BJ (cell line): ENCODE results near the gene SLC39A11. TPM values are rescaled to one million over a fixed set of nuclear protein-coding genes. Genes with fewer than 3 reads are reported as not detected.
"Not testable (repeated sequence)": the region's sequence is repeated elsewhere in the genome, so short reads cannot be mapped to it uniquely, and the experiment has no call there.

Source experiments
- CTCF ChIA-PET: fragments of 350-600 bp; formaldehyde crosslinking; extraction: SDS; loops from one replicate; lab custom pipeline; 2021; ENCODE audit warnings: antibody characterized with exemption, inconsistent platforms; lab: Yijun Ruan, JAX
- POLR2A ChIA-PET: fragments of 300-600 bp; sonication (Branson Sonifier 250); formaldehyde crosslinking; extraction: SDS; loops from one replicate; lab custom pipeline; 2021; ENCODE audit warnings: antibody characterized with exemption; lab: Charles Lee
- DNase-seq: peaks from one replicate; pipeline ENCODE4 v3.0.0-alpha.2; 2011; ENCODE audit warnings: low read depth
- H3K27me3 ChIP-seq: 2 replicates; pipeline ENCODE4 v1.6.0; 2011; ENCODE audit warnings: low read length; ENCODE audit not compliant: control insufficient read depth, insufficient read depth
- H3K36me3 ChIP-seq: 2 replicates; pipeline ENCODE4 v1.5.1; 2011; ENCODE audit warnings: low read length; ENCODE audit not compliant: control insufficient read depth, insufficient read depth
- H3K4me3 ChIP-seq: 2 replicates; pipeline ENCODE4 v1.5.1; 2011; ENCODE audit warnings: low read depth, mild to moderate bottlenecking, control low read depth, low read length
- polyA plus RNA-seq: library from polyadenylated mRNA; depleted of rRNA; stranded (reverse); fragments of >200 nt; gene quantifications from 2 replicates; pipeline ENCODE4 v1.2.3, GENCODE V29; 2011
- TF ChIP-seq, protein P1 (sequence below): IDR thresholded peaks from 2 replicates; pipeline ENCODE4 v1.5.1; 2011; ENCODE audit warnings: low read depth, mild to moderate bottlenecking, control low read depth, inconsistent platforms, low read length, moderate library complexity; ENCODE audit not compliant: insufficient read depth

SLC39A11 gene
- polyA plus RNA-seq, 1 experiment = 20.9 TPM

- POLR2A ChIA-PET = no interaction called here
- H3K27me3 ChIP-seq = no peaks in the 10 kb centered on the region
Observed at GRCh38 chr17:72898725-72899124, 193.8 kb downstream of the SLC39A11 start.

GRCh38 chr17:72896288-72896687 lies 196.2 kb downstream of the SLC39A11 start:
- not testable (repeated sequence) for DNase-seq

More at GRCh38 chr17:72898725-72899124, 193.8 kb downstream of the SLC39A11 start:
- TF ChIP-seq, protein P1, sequence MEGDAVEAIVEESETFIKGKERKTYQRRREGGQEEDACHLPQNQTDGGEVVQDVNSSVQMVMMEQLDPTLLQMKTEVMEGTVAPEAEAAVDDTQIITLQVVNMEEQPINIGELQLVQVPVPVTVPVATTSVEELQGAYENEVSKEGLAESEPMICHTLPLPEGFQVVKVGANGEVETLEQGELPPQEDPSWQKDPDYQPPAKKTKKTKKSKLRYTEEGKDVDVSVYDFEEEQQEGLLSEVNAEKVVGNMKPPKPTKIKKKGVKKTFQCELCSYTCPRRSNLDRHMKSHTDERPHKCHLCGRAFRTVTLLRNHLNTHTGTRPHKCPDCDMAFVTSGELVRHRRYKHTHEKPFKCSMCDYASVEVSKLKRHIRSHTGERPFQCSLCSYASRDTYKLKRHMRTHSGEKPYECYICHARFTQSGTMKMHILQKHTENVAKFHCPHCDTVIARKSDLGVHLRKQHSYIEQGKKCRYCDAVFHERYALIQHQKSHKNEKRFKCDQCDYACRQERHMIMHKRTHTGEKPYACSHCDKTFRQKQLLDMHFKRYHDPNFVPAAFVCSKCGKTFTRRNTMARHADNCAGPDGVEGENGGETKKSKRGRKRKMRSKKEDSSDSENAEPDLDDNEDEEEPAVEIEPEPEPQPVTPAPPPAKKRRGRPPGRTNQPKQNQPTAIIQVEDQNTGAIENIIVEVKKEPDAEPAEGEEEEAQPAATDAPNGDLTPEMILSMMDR = no peak
- CTCF ChIA-PET = no interaction called here
- DNase-seq = no peak
- no peak overlapping the region for H3K4me3 ChIP-seq
- H3K36me3 ChIP-seq = no peaks in the 10 kb centered on the region

GRCh38 chr17:72891627-72892026 lies 200.9 kb downstream of the SLC39A11 start:
- TF ChIP-seq, protein P1 = no peak
- CTCF ChIA-PET = no interaction called here
- no peak for DNase-seq

More at GRCh38 chr17:72896288-72896687, 196.2 kb downstream of the SLC39A11 start:
- POLR2A ChIA-PET, CTCF ChIA-PET, H3K27me3 ChIP-seq, H3K36me3 ChIP-seq, H3K4me3 ChIP-seq: not testable (repeated sequence)

GRCh38 chr17:72890711-72891110 lies 201.8 kb downstream of the SLC39A11 start:
- ChIA-PET POLR2A (interaction anchor here (0.7 kb wide), 1 partner anchor 86 kb away, joined by 15 read pairs; no protein-coding TSS in a partner anchor), CTCF (interaction anchor here (0.8 to 1.0 kb wide), 2 partner anchors 9 to 11 kb away, joined by 3 to 4 read pairs; no protein-coding TSS in a partner anchor)
- Histone ChIP-seq H3K27me3 (no peaks in the 10 kb centered on the region), H3K36me3 (no peaks in the 10 kb centered on the region), H3K4me3 (no peak overlapping the region)
- TF ChIP-seq, protein P1 = no peak
- no peak for DNase-seq

More at GRCh38 chr17:72891627-72892026, 200.9 kb downstream of the SLC39A11 start:
- no peak overlapping the region for H3K4me3 ChIP-seq
- no peaks in the 10 kb centered on the region for H3K27me3 ChIP-seq
- H3K36me3 ChIP-seq = no peaks in the 10 kb centered on the region
- POLR2A ChIA-PET = no interaction called here

DNA sequence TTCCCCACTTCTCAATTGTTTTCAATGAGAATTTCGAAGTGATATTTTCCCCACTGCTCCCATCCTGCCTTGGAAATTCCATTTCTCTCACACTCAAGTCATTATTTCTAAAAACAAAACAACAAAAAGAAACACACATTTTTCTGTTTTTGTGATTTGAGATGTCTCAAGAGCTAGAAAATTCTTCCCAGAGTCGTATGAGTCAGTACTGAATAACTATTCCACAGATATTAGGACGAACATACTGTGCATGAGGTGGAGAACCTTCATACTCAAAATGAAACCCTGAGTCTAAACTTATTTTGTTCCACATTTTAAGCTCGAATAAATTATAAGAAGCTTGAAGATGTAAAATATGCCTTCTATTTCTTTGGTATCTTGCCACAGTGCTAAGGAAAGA lies 204.6 kb downstream of the SLC39A11 start:
- ChIA-PET POLR2A (no interaction called here), CTCF (no interaction called here)
- Histone ChIP-seq H3K27me3 (no peaks in the 10 kb centered on the region), H3K36me3 (no peaks in the 10 kb centered on the region), H3K4me3 (no peak overlapping the region)
- DNase-seq = no peak
- TF ChIP-seq, protein P1 = no peak

DNA sequence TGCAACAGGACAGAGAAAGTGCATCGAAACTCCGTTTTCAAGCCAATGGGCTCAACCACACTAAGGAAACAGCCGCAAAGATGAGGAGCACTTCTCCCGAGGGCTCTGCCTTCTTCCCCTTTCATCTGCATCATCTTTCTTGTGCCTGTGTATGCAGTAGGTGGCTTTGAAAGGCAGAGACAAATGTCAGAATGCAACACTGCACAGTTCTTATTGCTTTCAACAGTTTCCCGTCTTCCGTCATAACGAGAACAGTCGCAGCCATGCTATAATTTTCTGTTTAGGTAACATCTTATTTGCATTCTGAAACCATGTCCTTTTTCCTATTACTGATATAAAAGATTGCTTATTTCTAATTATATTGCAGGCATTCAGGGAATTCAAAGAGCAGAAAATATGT lies 205.2 kb downstream of the SLC39A11 start:
- no peaks in the 10 kb centered on the region for H3K27me3 ChIP-seq
- no peaks in the 10 kb centered on the region for H3K36me3 ChIP-seq
- ChIA-PET POLR2A (no interaction called here), CTCF (no interaction called here)
- TF ChIP-seq, protein P1 = no peak
- no peak overlapping the region for H3K4me3 ChIP-seq
- no peak for DNase-seq
